K562 (cell line): ENCODE data around the gene CHSY1. TPM values are rescaled to one million over a fixed set of nuclear protein-coding genes. Genes with fewer than 3 reads are reported as not detected.

Experiments
- ATAC-seq: fragments of 200-7000 bp; cut with Tn5 transposase; 3 replicates; pipeline ENCODE4 v1.9.1; 2020; ENCODE audit warnings: moderate library complexity
- BruUV-seq: library from RNA; stranded (reverse); fragments of 400-500 nt; replicated peaks from 2 replicates; lab custom pipeline; 2021; lab: Mats Ljungman, UMichigan
- CTCF ChIA-PET: fragments of 300-600 bp; formaldehyde crosslinking; extraction: SDS; loops from one replicate; lab custom pipeline; 2021; ENCODE audit warnings: low intra/inter-chr PET ratio; lab: Yijun Ruan, JAX
- POLR2A ChIA-PET: fragments of 300-600, 350-650 bp; sonication (Branson Sonifier 250); formaldehyde crosslinking; extraction: SDS; loops from one replicate; lab custom pipeline; 2021; ENCODE audit warnings: antibody characterized with exemption, inconsistent platforms; lab: Yijun Ruan, JAX
- DNase-seq, 4 experiments: peaks; one replicate each; pipeline versions ENCODE4 v3.0.0 to v3.0.0-alpha.2; 2011 to 2018; ENCODE audit warnings: low spot score in 3 of 4, mixed read lengths in 3 of 4; ENCODE audit errors: extremely low read depth in 1 of 4
- FAIRE-seq: peaks from 2 replicates; lab custom pipeline; 2011; peaks lifted over from hg19 to GRCh38; lab: Jason Lieb, UNC
- H2AFZ ChIP-seq: 2 replicates; pipeline ENCODE4 v1.6.0; 2011; ENCODE audit warnings: low read depth, low read length, control low read depth, inconsistent platforms
- H3K27ac ChIP-seq: fragments of 200-600 bp; 3 replicates; pipeline ENCODE4 v1.8.0; 2011; ENCODE audit warnings: low read depth, mild to moderate bottlenecking, control low read depth, inconsistent platforms, low read length, moderate library complexity, mixed read lengths; ENCODE audit errors: extremely low read depth
- H3K27me3 ChIP-seq, 2 experiments: fragments of 300-600 bp in 1 of 2; 2 replicates in 1 of 2; 3 replicates in 1 of 2; pipeline versions ENCODE4 v1.6.0 to v1.8.0; 2011; ENCODE audit warnings: inconsistent platforms in 2 of 2, low read length in 2 of 2, mild to moderate bottlenecking in 1 of 2, mixed read lengths in 1 of 2, moderate library complexity in 1 of 2; ENCODE audit not compliant: control insufficient read depth in 2 of 2, insufficient read depth in 2 of 2
- H3K36me3 ChIP-seq: fragments of 300-600 bp; 3 replicates; pipeline ENCODE4 v1.8.0; 2011; ENCODE audit warnings: mild to moderate bottlenecking, low read length, inconsistent platforms; ENCODE audit not compliant: control insufficient read depth, insufficient read depth
- H3K4me1 ChIP-seq, 2 experiments: fragments of 200-600 bp in 1 of 2; replicated peaks in 1 of 2; 2 replicates in 1 of 2; 3 replicates in 1 of 2; pipeline versions ENCODE4 v1.5.1 to v1.8.0; 2011; ENCODE audit warnings: inconsistent platforms in 2 of 2, low read length in 2 of 2, mild to moderate bottlenecking in 1 of 2, mixed read lengths in 1 of 2, moderate library complexity in 1 of 2; ENCODE audit not compliant: control insufficient read depth in 2 of 2, insufficient read depth in 2 of 2
- H3K4me2 ChIP-seq: 2 replicates; pipeline ENCODE4 v1.6.1; 2011; ENCODE audit warnings: low read length, control low read depth, inconsistent platforms, mixed read lengths; ENCODE audit not compliant: insufficient read depth
- H3K4me3 ChIP-seq: fragments of 200-600 bp; sonication (generic), shearing (Covaris generic); 2 replicates; pipeline ENCODE4 v1.5.1; 2016; ENCODE audit warnings: control low read depth, inconsistent platforms
- H3K79me2 ChIP-seq: fragments of 200-600 bp; 3 replicates; pipeline ENCODE4 v1.8.0; 2011; ENCODE audit warnings: low read length, inconsistent platforms; ENCODE audit not compliant: control insufficient read depth, insufficient read depth
- H3K9ac ChIP-seq, 2 experiments: 2 replicates each; pipeline versions ENCODE4 v1.6.0 to v1.6.1; 2011; ENCODE audit warnings: low read depth in 2 of 2, low read length in 2 of 2, control low read depth in 1 of 2, inconsistent platforms in 1 of 2, mild to moderate bottlenecking in 1 of 2, mixed read lengths in 1 of 2; ENCODE audit not compliant: insufficient read depth in 1 of 2
- H3K9me1 ChIP-seq: one replicate; pipeline ENCODE4 v1.6.0; 2011; ENCODE audit warnings: inconsistent platforms, mild to moderate bottlenecking, low read length, moderate library complexity; ENCODE audit not compliant: control insufficient read depth, insufficient read depth
- H3K9me3 ChIP-seq: replicated peaks from 2 replicates; pipeline ENCODE4 v1.5.1; 2011; ENCODE audit warnings: low read depth, low read length, inconsistent platforms; ENCODE audit not compliant: control insufficient read depth, insufficient read depth
- H4K20me1 ChIP-seq: replicated peaks from 2 replicates; pipeline ENCODE4 v1.6.1; 2011; ENCODE audit warnings: low read length, inconsistent platforms, mixed read lengths; ENCODE audit not compliant: control insufficient read depth, insufficient read depth
- CBX8 ChIP-seq: fragments of 200-600 bp; sonication (generic); IDR thresholded peaks from 2 replicates; pipeline ENCODE4 v1.6.1; 2012; ENCODE audit warnings: borderline replicate concordance, mixed run types, low read depth, mild to moderate bottlenecking, moderate library complexity, mixed read lengths, low read length, control low read depth, inconsistent platforms; ENCODE audit not compliant: poor library complexity, severe bottlenecking; ENCODE audit errors: extremely low read depth
- CCAR2 ChIP-seq: fragments of 200-400 bp; formaldehyde crosslinking; IDR thresholded peaks from 2 replicates; pipeline ENCODE4 v1.6.1; 2017; ENCODE audit warnings: mild to moderate bottlenecking, low read depth, low read length
- ELF2 ChIP-seq: fragments of 250-450 bp; sonication (Bioruptor Pico); IDR thresholded peaks from 2 replicates; pipeline ENCODE4 v1.5.0; 2021; ENCODE audit warnings: mild to moderate bottlenecking
- EZH2 ChIP-seq: IDR thresholded peaks from 2 replicates; pipeline ENCODE4 v1.6.1; 2012; ENCODE audit warnings: low read depth, mild to moderate bottlenecking, inconsistent platforms, low read length, borderline replicate concordance
- PCBP2 ChIP-seq: fragments of 200-400 bp; formaldehyde crosslinking; IDR thresholded peaks from 2 replicates; pipeline ENCODE4 v1.6.1; 2018; ENCODE audit warnings: low read length, low read depth, mild to moderate bottlenecking, moderate library complexity; ENCODE audit not compliant: poor library complexity, severe bottlenecking
- SNRNP70 ChIP-seq: fragments of 200-400 bp; formaldehyde crosslinking; optimal IDR thresholded peaks from 2 replicates; pipeline ENCODE3; 2017; ENCODE audit warnings: low read depth, low read length
- TRIM28 ChIP-seq: fragments of 450-650 bp; IDR thresholded peaks from 2 replicates; pipeline ENCODE4 v1.6.1; 2017
- ZBTB26 ChIP-seq: fragments of 450-650 bp; formaldehyde crosslinking; IDR thresholded peaks from 2 replicates; pipeline ENCODE4 v1.4.0; 2022; ENCODE audit warnings: missing genetic modification characterization
- ZBTB43 ChIP-seq: sonication (generic); formaldehyde crosslinking; IDR thresholded peaks from 2 replicates; pipeline ENCODE4 v1.8.0; 2023; ENCODE audit warnings: mild to moderate bottlenecking, missing genetic modification reagents
- ZBTB49 ChIP-seq: sonication (generic); formaldehyde crosslinking; IDR thresholded peaks from 2 replicates; pipeline ENCODE4 v1.8.0; 2022; ENCODE audit warnings: missing genetic modification reagents, mild to moderate bottlenecking, borderline replicate concordance
- ZNF174 ChIP-seq: fragments of 250-450 bp; sonication (Bioruptor Pico); IDR thresholded peaks from 2 replicates; pipeline ENCODE4 v1.4.0; 2020; ENCODE audit warnings: mild to moderate bottlenecking
- ZNF644 ChIP-seq: fragments of 200-800 bp; sonication (Bioruptor generic); IDR thresholded peaks from 2 replicates; pipeline ENCODE4 v1.6.1; 2016; ENCODE audit warnings: low read depth, missing genetic modification characterization, missing compliant biosample characterization
- WGBS: fragments of 100-300 bp; shearing (Covaris generic); methylation state at CpG from one replicate; pipeline ENCODE4 v1.1.6; 2016; ENCODE audit warnings: low coverage, mixed read lengths; ENCODE audit not compliant: insufficient coverage; ENCODE audit errors: missing lambda C conversion rate; 5-methylcytosine and 5-hydroxymethylcytosine counted together
- in situ Hi-C: fragments of 300-500 bp; cut with MboI; formaldehyde crosslinking; loops from 4 replicates; pipeline ENCODE4 v1.15.0; 2018; ENCODE audit warnings: inconsistent platforms, mixed read lengths
- intact Hi-C: fragments of 100-400 bp; cut with micrococcal nuclease; formaldehyde crosslinking; loops from 2 replicates; pipeline ENCODE4 v1.14.2; 2022
- polyA plus RNA-seq, 8 experiments: library from polyadenylated mRNA; depleted of rRNA in 4 of 8; stranded (reverse) in 5 of 8; unstranded in 3 of 8; fragments of >200 nt; fragmentation: Nextera tagmentation in 2 of 8; fragmentation: Illumina TruSeq in 1 of 8; extraction: Ambion mirVana in 2 of 8; extraction: Trizol in 1 of 8; gene quantifications; 2 replicates each; pipeline versions ENCODE4 v1.2.1 to v1.2.3, GENCODE V29; 2011 to 2014; ENCODE audit warnings: inconsistent platforms in 1 of 8, missing spikeins in 1 of 8
- total RNA-seq, 7 experiments: library from RNA; depleted of rRNA in 6 of 7; stranded (reverse); fragments of >200 nt in 6 of 7; fragmentation: Illumina TruSeq in 2 of 7; extraction: Trizol in 2 of 7; gene quantifications; 2 replicates each; pipeline versions ENCODE4 v1.2.1 to v1.2.3, GENCODE V29; 2011 to 2021; ENCODE audit warnings: low replicate concordance in 1 of 7
- TF ChIP-seq, protein P1 (sequence below): fragments of 250-450 bp; sonication (Bioruptor Pico); IDR thresholded peaks from 2 replicates; pipeline ENCODE4 v1.5.0; 2020; ENCODE audit warnings: mild to moderate bottlenecking
- TF ChIP-seq, protein P2 (sequence below): IDR thresholded peaks from 2 replicates; pipeline ENCODE4 v1.6.1; 2014; ENCODE audit warnings: antibody characterized with exemption

Gene CHSY1
- total and polyA plus RNA-seq, 9 of the 15 experiments (the other 6 are each of a cell fraction or from before 2014, with no cell fraction given): 7.0 to 16.4 (median 13.4) TPM

GRCh38 chr15:101133181-101133460 is 118.7 kb downstream of the CHSY1 start:
- H2AFZ ChIP-seq: no peak overlapping the region
- peaks cover 3% of the 10 kb centered on the region; the same call in 1 of the 2 replicates for H4K20me1 ChIP-seq
- H3K4me3 ChIP-seq: no peak overlapping the region
- no peaks in the 10 kb centered on the region for H3K36me3 ChIP-seq
- H3K9ac ChIP-seq: no peak overlapping the region
- no TSS peak for BruUV-seq
- in situ Hi-C loops (no loop called here), intact Hi-C loops (no loop called here)
- peaks cover 13 to 27% of the 10 kb centered on the region in 2 experiments; a peak in 4 of 5 replicates for H3K4me1 ChIP-seq
- no peak for FAIRE-seq
- H3K4me2 ChIP-seq: no peak overlapping the region
- POLR2A ChIA-PET: interaction anchor here (0.6 to 0.7 kb wide), 2 partner anchors 10 to 825 kb away, joined by 3 to 4 read pairs; no protein-coding TSS in a partner anchor
- WGBS: 42% methylated on average over 8 of the region's 8 CpGs
- ATAC-seq: no peak
- CTCF ChIA-PET: no interaction called here
- H3K9me1 ChIP-seq: no peaks in the 10 kb centered on the region
- no peak overlapping the region for H3K27ac ChIP-seq
- no peaks in the 10 kb centered on the region for H3K79me2 ChIP-seq
- DNase-seq: no peak
- peaks cover 0 to 14% of the 10 kb centered on the region in 2 experiments; a peak in 3 of 5 replicates for H3K27me3 ChIP-seq
- H3K9me3 ChIP-seq: peaks cover 5% of the 10 kb centered on the region
- TF ChIP-seq TRIM28 (no peak), ZNF644 (tag) (no peak), ZBTB49 (CRISPR knock-in tag) (no peak), ZNF174 (CRISPR knock-in tag) (no peak), SNRNP70 (no peak), CBX8 (no peak), ZBTB26 (CRISPR knock-in tag) (no peak), ZBTB43 (CRISPR knock-in tag) (no peak), EZH2 (no peak), PCBP2 (no peak), CCAR2 (no peak), ELF2 (CRISPR knock-in tag) (no peak)
- TF ChIP-seq, protein P1, sequence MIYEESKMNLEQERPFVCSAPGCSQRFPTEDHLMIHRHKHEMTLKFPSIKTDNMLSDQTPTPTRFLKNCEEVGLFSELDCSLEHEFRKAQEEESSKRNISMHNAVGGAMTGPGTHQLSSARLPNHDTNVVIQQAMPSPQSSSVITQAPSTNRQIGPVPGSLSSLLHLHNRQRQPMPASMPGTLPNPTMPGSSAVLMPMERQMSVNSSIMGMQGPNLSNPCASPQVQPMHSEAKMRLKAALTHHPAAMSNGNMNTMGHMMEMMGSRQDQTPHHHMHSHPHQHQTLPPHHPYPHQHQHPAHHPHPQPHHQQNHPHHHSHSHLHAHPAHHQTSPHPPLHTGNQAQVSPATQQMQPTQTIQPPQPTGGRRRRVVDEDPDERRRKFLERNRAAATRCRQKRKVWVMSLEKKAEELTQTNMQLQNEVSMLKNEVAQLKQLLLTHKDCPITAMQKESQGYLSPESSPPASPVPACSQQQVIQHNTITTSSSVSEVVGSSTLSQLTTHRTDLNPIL (CRISPR knock-in tag): no peak
- TF ChIP-seq, protein P2, sequence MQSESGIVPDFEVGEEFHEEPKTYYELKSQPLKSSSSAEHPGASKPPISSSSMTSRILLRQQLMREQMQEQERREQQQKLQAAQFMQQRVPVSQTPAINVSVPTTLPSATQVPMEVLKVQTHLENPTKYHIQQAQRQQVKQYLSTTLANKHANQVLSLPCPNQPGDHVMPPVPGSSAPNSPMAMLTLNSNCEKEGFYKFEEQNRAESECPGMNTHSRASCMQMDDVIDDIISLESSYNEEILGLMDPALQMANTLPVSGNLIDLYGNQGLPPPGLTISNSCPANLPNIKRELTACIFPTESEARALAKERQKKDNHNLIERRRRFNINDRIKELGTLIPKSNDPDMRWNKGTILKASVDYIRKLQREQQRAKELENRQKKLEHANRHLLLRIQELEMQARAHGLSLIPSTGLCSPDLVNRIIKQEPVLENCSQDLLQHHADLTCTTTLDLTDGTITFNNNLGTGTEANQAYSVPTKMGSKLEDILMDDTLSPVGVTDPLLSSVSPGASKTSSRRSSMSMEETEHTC: no peak
